HG03095 (cell line): Measurements from ENCODE around the gene POU2F3.

ENCODE experiments used
- ATAC-seq: cut with Tn5 transposase; IDR thresholded peaks from one replicate; pipeline ENCODE4 v1.9.1; 2021; ENCODE audit warnings: moderate library complexity; ENCODE audit not compliant: unreplicated experiment

POU2F3 gene

DNA sequence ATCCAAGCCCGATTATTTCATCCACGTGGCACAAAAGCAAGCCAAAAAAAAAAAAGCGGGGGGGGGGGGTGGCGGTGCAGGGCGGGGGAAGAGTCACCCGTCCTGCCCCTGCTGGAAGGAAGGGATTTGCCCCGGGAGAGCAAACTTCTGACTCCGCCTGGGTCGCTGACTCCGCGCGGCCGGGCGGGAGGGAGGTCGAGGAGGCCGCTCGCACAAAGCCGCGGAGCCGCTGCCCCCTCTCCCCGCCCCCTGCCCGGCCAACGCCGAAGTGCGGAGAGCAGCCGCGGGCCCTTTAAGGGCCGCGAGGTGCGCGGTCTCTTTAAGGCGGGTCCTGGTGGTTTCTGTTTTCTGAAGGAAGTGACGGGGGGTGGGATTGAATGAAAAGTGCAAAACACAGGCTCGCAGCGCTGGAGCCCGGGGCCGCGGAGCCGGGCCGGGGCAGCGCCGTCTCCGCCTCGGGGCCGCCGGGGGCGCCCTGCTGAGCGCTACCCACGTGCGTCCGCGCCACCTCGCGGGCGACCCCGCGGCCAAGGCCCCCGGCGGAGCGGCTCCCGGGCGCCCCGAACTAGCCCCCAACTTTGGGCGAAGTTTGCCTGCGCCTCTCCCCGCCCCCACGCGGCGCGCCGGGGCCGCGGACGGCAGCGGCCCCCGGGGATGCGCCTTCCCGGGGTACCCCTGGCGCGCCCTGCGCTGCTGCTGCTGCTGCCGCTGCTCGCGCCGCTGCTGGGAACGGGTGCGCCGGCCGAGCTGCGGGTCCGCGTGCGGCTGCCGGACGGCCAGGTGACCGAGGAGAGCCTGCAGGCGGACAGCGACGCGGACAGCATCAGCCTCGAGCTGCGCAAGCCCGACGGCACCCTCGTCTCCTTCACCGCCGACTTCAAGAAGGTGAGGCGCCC, 29.1 kb upstream of the POU2F3 start, which contains the start of gene OAF:
Gene OAF, plus strand, starts transcription at position 407 of the 896 bp plus-strand sequence. Its CDS starts 248 bp downstream, at position 655.
- peak; percentile 70 for ATAC-seq

DNA sequence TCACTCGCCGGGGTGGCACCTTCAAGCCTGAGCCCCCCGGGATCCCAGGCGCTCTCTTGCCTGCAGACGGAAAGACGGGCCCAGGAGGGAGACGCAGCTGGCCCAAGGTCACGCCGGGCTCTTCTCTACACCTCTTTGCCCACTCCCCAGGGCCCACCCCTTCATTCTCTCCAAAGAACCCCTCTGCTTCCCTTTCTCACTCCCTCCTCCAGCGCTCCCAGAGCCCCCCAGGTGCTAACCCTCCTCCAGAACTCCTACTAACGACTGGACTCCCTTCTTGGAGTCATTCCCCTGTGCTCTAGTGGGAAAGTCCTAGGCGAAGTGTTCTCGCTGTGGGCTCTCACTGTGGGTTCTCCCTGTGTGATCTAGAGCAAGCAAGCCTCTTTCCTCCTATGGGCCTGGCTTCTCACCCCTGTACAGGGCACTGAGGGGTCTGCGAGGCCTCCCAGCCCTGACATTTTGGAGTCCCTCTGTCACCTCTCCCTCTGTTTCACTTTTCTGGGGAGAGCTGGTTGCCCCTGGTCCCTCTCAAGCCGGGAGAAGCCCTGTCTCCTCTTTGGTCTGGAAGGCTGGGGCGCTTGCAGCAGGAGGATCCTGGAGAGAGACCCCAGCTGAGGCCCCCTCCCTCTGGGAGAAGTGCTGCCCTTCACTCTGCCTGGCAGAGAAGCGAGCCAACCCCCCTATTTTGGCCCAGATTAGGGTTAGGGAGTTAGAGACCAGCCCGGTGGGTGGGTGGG, 28.2 kb upstream of the POU2F3 start:
- no peak for ATAC-seq

GRCh38 chr11:120212259-120212878, 27.6 kb upstream of the POU2F3 start:
- ATAC-seq, result no peak

GRCh38 chr11:120212926-120213325, 27.0 kb upstream of the POU2F3 start:
- no peak for ATAC-seq

- no peak for ATAC-seq
Observed at GRCh38 chr11:120214581-120214980, 25.4 kb upstream of the POU2F3 start.

- ATAC-seq, result no peak
Observed at GRCh38 chr11:120215634-120216033, 24.3 kb upstream of the POU2F3 start.

DNA sequence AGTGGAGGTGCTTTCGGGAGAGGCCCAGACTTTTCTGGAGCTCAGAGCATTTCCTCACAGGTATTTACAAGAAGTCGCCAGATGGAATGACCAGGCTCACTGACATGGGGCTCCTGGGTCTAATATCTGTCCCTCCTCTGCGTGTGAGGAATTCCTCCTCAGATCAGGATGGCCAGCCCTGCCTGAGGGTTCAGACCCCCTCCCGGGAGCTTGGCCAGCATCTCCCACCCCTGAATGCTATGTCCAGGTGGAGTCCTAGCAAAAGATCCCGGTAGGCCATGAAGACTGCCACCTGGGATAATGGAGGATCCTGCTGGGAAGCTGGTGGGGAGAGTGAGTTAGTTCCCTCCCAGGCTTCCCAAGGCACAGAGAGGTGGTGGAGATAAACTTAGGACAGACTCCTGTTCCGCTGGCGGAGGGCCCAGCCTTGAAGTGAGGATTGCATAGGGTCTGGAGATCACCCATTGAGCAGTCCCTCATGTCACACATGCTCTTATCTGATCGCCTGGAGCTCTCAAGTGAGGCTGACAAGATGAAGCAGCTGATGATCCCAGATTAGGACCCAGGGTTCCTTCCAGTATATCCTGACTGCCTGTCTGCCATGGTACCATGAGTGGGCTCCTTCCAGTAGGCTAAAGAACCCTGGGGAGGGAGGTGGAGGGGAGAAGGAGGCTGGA, 23.4 kb upstream of the POU2F3 start:
- ATAC-seq, result no peak

DNA sequence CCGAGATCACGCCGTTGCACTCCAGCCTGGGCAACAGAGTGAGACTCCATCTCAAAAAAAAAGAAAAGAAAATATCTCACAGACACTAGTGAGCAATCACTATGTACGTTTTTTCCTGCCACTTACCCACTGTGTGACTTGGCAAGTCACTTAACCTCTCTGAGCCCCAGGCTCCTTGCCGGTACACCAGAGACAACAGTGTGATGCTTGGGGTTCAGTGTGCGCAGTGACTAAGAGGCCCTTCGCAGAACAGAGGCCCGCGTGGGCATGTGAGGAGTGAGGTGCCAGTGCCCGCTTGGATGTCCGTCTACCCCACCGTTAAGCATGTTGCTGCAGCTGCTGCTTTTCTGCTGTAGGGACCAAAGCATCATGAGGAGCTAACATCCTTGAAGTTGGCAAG, 22.4 kb upstream of the POU2F3 start:
- ATAC-seq, result no peak

DNA sequence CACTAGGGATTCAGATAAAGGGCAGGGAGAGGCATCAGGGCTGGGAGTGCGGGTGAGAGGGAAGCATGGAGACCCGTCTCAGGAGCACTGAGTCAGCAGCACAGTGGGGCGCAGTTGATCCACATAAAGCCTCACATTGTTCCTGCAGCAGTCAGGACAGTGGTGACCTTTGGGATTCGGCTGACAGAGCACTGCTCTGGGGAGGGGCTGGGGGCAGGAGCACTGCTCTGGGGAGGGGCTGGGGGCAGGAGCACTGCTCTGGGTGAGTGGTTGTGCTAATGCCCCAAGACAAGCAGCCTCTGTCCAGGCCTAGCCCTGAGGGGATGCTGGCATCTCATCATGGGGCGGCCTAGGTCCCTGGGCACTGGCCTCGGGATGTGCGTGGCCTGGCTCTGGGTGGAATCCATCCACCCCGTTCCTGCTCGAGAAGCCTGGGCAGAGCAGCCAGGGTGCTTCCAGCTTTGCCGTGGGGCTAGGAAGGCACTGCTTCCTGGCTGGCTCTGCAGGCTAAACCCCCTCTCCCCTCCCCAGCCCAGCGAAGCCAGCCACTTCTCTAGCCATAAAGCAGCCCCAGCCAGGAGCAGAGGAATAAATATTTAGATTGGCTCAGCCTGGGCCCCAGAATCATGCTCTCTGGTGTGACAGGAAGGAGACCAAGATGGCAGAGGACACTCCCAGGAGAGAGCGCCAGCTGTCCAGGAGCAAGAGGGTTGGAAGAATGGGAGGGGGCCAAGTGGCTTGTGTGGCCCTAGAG, 21.8 kb upstream of the POU2F3 start:
- ATAC-seq, result no peak

DNA sequence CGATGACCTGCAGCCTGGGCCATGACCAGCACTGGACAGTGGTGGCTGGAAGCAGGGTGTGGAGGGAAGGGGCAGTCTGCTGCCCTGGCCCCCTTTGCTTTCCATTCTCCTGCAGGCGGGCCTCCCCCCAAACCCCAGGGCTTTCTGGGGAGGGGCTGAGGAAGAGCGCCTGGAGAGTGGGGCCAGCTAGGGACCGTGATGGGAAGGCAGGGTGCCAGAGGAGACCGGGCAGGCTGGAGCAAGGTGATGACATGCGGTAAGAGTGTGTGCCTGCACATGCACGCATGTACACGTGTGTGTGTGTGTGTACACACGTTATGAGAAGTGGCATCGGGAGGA, 21.3 kb upstream of the POU2F3 start:
- ATAC-seq, result no peak

GRCh38 chr11:120219232-120219937, 20.6 kb upstream of the POU2F3 start:
- no peak for ATAC-seq

GRCh38 chr11:120219938-120220746, 19.8 kb upstream of the POU2F3 start:
- no peak for ATAC-seq

- ATAC-seq, result no peak
Observed at GRCh38 chr11:120220747-120221037, 19.2 kb upstream of the POU2F3 start.

GRCh38 chr11:120221115-120221752, 18.7 kb upstream of the POU2F3 start:
- ATAC-seq, result no peak

DNA sequence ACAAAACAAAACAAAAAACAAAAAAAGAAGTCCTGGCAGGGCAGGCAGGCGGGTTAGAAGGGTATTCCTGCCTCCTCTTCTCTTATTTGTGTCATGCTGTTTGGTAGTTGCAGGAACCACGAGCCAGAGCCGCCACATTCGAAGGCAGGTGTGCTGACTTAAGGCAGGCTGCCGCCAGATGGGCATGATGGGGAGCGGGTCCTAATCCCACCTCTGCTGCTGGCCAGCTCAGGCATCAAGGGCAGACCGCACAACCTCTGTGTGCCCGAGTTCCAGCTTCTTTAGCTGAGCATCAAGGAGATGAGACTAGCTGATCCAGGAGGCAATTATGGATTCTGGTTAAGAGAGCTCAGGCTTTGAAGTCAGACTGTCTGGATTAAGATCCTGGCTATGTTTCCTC, 17.0 kb upstream of the POU2F3 start:
- ATAC-seq, result no peak

- ATAC-seq, result no peak
Observed at GRCh38 chr11:120223793-120224192, 16.1 kb upstream of the POU2F3 start.

- ATAC-seq, result no peak
Observed at GRCh38 chr11:120224361-120224760, 15.6 kb upstream of the POU2F3 start.

- no peak for ATAC-seq
Observed at GRCh38 chr11:120224972-120225909, 14.7 kb upstream of the POU2F3 start.
